Measurements from ENCODE around the gene MPPED2.

The MPPED2 gene

GRCh38 chr11:30489076-30489475 is 97.1 kb downstream of the MPPED2 start:
- FAIRE-seq (no peak), DNase-seq (ENCODE audit: insufficient read length, low spot score) (no peak)

DNA sequence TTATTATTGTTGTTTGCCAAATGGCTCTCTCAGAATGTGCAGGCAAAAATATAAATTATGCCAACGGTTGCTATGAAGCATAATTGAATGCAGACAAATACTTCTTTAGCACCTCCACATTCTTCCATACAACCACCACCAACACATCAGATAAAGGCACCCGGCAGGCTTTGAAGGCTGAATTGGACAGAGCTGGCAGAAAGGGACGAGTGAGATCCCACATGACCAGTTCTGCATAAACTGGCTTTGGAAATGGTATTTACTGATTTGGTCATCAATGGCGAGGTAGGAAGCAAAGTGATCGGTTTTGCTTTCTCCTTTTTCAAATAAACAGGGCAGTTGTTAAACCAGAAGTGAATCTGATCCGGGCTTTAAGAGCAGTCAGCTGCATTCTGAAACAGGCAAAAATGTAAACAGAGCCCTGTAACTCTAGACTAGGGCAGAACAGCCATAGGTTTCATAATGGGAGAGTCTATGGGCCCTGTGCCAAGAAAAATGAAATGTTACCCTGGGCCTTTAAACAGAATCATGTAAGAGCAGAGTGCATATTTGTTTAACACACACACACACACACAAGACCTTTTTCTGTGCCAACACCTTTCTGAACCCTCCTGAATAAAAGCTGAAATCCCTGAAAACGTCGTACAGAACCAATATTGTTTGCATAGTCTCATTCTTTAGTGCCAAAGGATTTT is 97.7 kb downstream of the MPPED2 start:
- FAIRE-seq (no peak), DNase-seq (ENCODE audit: insufficient read length, low spot score) (no peak)

DNA sequence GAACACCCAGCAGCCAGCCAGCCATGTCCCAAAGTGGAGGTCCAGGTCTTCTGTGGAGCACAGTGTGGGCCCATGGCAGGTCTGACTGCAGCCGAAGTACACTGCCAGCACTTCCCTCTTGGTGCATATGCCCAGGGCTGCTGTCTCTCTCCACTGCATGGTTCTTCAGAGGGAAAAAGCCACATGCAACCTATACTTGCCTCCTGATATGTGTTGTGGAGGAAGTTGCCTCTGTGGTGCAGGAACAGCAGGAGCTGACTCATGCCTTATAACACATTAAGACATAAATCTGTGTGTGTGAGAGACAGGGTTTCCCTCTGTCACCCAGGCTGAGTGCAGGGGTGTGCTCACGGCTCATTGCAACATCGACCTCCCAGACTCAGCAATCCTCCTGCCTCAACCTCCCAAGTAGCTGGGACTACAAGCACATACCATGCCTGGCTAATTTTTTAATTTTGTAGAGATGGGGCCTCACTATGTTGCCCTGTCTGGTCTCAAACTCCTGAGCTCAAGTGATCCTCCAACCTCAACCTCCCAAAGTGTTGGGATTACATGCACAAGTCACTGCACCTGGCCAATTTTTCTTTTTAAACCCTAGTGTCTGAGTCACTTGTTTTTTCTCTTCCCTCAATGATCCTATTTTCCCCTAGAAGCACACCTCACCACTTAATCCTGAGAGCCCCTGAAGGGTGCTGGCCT is 98.8 kb downstream of the MPPED2 start:
- FAIRE-seq (no peak), DNase-seq (ENCODE audit: insufficient read length, low spot score) (no peak)

DNA sequence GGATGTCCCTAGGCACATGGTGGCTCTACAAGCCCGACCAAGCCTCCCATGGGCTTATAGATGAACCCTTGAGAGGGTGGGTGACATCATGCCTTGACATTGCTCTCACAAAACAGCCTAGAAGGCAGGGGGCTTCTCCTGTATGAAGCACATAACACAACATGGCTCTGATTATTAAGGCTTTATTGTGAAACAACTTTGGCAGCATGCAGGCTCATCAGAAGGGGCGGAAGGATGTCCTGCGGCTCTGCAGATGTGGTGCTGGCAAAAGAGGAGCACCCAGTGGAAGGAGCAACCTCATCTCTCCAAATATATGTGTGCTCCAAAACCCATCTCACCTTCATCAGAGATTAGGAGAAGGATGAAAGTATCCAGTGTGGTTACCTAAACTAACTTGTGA is 100.4 kb downstream of the MPPED2 start:
- FAIRE-seq, result no peak

GRCh38 chr11:30485222-30485621 is 100.9 kb downstream of the MPPED2 start:
- no peak for FAIRE-seq
- DNase-seq (ENCODE audit: insufficient read length, low spot score), result no peak

More for the DNA sequence above, 100.4 kb downstream of the MPPED2 start:
- no peak for DNase-seq (ENCODE audit: insufficient read length, low spot score)

GRCh38 chr11:30483056-30483455 is 103.1 kb downstream of the MPPED2 start:
- DNase-seq (ENCODE audit: insufficient read length, low spot score), result no peak
- FAIRE-seq, result no peak

DNA sequence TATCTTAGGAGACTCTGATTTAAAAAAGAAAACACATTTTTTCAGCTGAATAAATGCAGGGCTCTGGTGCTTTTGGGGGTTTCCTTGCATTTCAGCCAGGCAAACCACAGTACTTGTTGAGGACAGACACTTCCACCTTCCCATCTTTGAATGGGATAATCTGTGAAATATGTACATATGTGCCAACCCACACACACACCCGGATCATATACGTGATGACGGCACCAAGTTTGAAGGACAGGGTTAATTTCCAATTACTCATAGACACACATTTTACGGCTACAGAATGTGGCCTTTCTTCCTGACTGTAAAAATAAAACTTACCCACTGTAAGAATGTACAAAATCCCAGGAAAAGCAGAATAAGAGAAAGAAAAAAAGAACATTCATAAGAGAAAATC is 104.4 kb downstream of the MPPED2 start:
- FAIRE-seq (no peak), DNase-seq (ENCODE audit: insufficient read length, low spot score) (no peak)

- DNase-seq (ENCODE audit: insufficient read length, low spot score) (no peak), FAIRE-seq (no peak)
Measured at GRCh38 chr11:30481330-30481729, 104.8 kb downstream of the MPPED2 start.

DNA sequence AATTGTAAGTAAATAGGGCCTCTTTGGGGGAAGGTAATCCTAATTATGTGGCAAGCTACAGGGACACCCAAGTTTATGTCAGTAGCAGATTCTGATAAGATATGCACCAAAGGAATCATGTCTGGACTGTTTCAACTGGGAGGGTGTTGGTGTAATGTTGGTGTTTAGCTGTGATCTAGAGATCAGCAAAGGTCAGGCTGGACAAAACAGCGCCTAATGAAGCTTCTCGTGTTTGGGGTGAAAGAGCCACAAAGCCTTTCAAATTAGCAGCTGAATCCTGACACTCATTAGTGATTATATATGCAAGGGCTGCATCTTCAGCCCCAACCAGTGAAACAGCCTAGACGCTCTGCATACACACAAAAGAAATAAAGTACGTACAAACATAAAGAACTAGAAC is 106.3 kb downstream of the MPPED2 start:
- DNase-seq (ENCODE audit: insufficient read length, low spot score) (no peak), FAIRE-seq (no peak)

GRCh38 chr11:30478923-30479322 is 107.2 kb downstream of the MPPED2 start:
- DNase-seq (ENCODE audit: insufficient read length, low spot score) (no peak), FAIRE-seq (no peak)

- FAIRE-seq (no peak), DNase-seq (ENCODE audit: insufficient read length, low spot score) (no peak)
Measured at GRCh38 chr11:30477061-30477460, 109.1 kb downstream of the MPPED2 start.

DNA sequence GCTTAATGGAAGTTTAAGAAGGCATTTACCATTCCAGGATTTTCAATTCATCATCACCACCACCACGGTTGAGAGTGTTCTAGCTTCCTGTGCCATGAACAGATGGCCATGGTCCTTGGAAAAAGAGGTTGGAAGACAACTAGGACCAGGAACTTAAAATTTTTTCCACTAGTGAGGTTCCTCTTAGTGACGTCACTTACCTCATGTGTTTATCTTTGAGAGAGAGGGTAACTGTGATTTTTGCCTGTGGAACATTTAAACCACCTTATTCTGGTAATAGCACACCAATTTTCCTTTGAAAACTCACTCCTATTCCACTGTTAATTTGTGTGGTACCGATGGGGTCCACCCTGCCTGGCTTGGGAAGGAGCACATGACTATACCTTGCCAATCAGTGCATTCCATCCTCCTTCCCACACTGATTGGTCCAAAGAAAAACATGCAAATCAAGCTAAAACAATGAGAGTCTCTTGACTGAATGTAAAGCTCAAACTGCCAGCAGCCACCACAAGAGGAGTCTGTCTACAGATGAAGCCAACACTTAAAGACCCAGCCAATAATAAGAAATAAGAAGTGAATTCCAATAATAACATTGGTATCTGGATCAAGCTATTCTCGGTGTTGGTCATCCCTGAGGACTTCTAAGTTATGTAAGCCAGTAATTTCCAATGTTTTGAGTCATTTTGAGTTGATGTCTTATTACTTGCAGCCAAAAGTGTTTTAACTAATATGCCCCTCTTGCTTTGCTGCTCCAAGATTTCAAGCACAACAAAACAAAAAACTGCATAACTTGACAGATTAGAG is 111.8 kb downstream of the MPPED2 start:
- DNase-seq (ENCODE audit: insufficient read length, low spot score), result no peak

DNA sequence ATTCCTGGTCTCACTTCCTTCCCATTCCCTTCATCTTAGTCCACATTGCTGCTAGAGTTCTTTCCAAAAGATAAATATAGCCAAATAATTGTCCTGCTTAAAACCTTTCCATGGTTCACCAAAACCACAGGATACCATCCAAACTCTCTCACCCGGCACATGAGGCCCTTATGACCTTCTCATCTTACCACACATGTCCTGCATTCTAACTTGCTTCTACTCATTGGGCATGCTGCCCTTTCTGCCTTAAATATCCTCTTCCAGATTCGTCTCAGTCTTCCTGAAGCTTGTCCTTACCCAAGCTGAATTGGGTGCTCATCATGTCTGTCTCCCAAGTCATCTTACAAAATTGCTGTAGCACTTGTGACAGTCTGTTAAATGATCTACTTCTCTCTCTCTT is 114.9 kb downstream of the MPPED2 start:
- FAIRE-seq (no peak), DNase-seq (ENCODE audit: insufficient read length, low spot score) (no peak)

More for the DNA sequence above, 111.8 kb downstream of the MPPED2 start:
- FAIRE-seq, result no peak

- no peak for DNase-seq (ENCODE audit: insufficient read length, low spot score)
- no peak for FAIRE-seq
Measured at GRCh38 chr11:30468881-30469280, 117.3 kb downstream of the MPPED2 start.

- DNase-seq (ENCODE audit: insufficient read length, low spot score) (no peak), FAIRE-seq (no peak)
Measured at GRCh38 chr11:30467176-30467575, 119.0 kb downstream of the MPPED2 start.

GRCh38 chr11:30465623-30466022 is 120.5 kb downstream of the MPPED2 start:
- DNase-seq (ENCODE audit: insufficient read length, low spot score) (no peak), FAIRE-seq (no peak)

- no peak for FAIRE-seq
Measured at GRCh38 chr11:30465192-30465591, 121.0 kb downstream of the MPPED2 start.

GRCh38 chr11:30463266-30463665 is 122.9 kb downstream of the MPPED2 start:
- FAIRE-seq (no peak), DNase-seq (ENCODE audit: insufficient read length, low spot score) (no peak)

More at GRCh38 chr11:30465192-30465591, 121.0 kb downstream of the MPPED2 start:
- DNase-seq (ENCODE audit: insufficient read length, low spot score), result no peak

- no peak for DNase-seq (ENCODE audit: insufficient read length, low spot score)
- no peak for FAIRE-seq
Measured at GRCh38 chr11:30462421-30462820, 123.7 kb downstream of the MPPED2 start.

DNA sequence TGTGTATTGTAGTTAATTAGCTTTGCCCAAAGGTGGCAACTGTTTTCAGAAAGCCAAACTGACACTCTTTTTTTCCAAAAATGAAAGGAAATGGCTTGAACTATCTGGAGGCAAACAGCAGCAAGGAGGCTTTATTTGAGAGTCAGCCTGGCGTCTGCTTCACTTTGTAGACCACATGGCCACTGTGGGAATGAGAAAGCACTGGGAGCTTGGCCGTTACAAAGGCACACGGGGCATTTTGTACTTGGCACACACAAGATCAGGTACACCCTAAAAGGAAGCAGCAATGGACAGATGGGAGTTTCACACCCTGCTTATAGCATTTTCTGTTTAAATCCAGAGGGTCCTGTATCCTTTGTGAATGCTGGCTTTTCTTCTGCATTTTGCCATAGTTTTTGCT is 126.3 kb downstream of the MPPED2 start:
- FAIRE-seq (no peak), DNase-seq (ENCODE audit: insufficient read length, low spot score) (no peak)

GRCh38 chr11:30459306-30459705 is 126.8 kb downstream of the MPPED2 start:
- DNase-seq (ENCODE audit: insufficient read length, low spot score), result no peak
- FAIRE-seq, result no peak

GRCh38 chr11:30458541-30458940 is 127.6 kb downstream of the MPPED2 start:
- no peak for DNase-seq (ENCODE audit: insufficient read length, low spot score)
- no peak for FAIRE-seq
